ENCODE measurements around the gene DNAJB7. TPM values are rescaled to one million over a fixed set of nuclear protein-coding genes. Genes with fewer than 3 reads are reported as not detected.

DNAJB7 gene
- total and polyA plus RNA-seq, 10 of the 15 experiments (the other 5 are each of a cell fraction or from before 2014, with no cell fraction given) = 0.03 to 0.70 (median 0.29) TPM; not detected in 6

DNA sequence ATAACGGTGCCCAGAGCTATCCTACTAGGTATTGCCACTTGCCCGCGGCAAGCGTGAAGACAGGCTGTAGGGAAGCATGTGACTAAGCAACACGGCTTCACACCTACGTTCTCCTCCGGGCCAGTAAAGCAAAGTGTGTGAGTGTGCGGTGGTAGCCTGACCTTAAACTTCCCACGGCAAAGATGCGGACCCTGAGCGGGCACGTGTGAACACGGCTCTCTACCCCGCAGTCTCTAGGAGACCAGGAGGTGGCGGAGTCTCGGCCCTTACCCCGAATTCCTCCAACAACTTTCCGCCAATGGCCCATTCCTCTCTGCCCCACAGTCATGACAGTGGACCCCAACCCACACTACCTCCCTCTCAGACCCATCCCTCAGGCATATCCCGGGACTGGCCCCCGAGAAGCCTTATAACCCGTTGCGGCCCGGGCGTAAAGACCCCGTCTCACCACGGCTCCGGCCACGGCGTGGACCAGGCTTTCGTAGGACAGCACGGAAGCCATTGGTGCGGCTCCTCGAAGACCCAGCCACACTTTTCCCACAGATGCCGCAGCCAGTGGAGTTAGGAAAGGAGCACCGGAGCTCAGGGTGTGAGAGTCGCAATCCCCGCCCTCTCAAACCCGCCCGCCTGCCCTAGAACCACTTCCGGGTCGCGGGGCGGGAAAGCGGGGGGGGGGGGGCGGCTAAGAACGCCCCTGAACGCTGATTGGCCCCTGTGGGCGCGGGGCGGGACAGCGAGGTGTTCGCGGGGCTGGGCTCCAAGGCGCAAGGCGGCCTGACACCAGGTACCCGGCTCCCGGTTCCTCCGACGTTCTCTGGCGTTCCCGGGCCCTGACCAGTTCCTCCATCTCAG lies 42.9 kb downstream of the DNAJB7 start, which contains the start of gene SLC25A17 (continued):
- peak; percentile 28; the same call in 1 of the 2 replicates for TF ChIP-seq YY1 (IDR thresholded peaks at IDR 0.05; ENCODE audit: low read depth, low read length)
- no peak for TF ChIP-seq ZNF384 (IDR thresholded peaks at IDR 0.05; ENCODE audit: borderline replicate concordance, low read depth, low read length)
- TF ChIP-seq DPF2 (IDR thresholded peaks at IDR 0.05) = no peak
- TF ChIP-seq HDAC6 (IDR thresholded peaks at IDR 0.05; ENCODE audit: unreplicated experiment) = no peak
- peak; percentile 83 for TF ChIP-seq NFYB (IDR thresholded peaks at IDR 0.05; ENCODE audit: insufficient read depth, low read depth, low read length)
- TF ChIP-seq, protein P1, sequence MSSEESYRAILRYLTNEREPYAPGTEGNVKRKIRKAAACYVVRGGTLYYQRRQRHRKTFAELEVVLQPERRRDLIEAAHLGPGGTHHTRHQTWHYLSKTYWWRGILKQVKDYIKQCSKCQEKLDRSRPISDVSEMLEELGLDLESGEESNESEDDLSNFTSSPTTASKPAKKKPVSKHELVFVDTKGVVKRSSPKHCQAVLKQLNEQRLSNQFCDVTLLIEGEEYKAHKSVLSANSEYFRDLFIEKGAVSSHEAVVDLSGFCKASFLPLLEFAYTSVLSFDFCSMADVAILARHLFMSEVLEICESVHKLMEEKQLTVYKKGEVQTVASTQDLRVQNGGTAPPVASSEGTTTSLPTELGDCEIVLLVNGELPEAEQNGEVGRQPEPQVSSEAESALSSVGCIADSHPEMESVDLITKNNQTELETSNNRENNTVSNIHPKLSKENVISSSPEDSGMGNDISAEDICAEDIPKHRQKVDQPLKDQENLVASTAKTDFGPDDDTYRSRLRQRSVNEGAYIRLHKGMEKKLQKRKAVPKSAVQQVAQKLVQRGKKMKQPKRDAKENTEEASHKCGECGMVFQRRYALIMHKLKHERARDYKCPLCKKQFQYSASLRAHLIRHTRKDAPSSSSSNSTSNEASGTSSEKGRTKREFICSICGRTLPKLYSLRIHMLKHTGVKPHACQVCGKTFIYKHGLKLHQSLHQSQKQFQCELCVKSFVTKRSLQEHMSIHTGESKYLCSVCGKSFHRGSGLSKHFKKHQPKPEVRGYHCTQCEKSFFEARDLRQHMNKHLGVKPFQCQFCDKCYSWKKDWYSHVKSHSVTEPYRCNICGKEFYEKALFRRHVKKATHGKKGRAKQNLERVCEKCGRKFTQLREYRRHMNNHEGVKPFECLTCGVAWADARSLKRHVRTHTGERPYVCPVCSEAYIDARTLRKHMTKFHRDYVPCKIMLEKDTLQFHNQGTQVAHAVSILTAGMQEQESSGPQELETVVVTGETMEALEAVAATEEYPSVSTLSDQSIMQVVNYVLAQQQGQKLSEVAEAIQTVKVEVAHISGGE (CRISPR knock-in tag; IDR thresholded peaks at IDR 0.05) = no peak
- TF ChIP-seq, protein P2, sequence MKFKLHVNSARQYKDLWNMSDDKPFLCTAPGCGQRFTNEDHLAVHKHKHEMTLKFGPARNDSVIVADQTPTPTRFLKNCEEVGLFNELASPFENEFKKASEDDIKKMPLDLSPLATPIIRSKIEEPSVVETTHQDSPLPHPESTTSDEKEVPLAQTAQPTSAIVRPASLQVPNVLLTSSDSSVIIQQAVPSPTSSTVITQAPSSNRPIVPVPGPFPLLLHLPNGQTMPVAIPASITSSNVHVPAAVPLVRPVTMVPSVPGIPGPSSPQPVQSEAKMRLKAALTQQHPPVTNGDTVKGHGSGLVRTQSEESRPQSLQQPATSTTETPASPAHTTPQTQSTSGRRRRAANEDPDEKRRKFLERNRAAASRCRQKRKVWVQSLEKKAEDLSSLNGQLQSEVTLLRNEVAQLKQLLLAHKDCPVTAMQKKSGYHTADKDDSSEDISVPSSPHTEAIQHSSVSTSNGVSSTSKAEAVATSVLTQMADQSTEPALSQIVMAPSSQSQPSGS (IDR thresholded peaks at IDR 0.05; ENCODE audit: low read length) = no peak
- TF ChIP-seq ZNF207 (IDR thresholded peaks at IDR 0.05; ENCODE audit: borderline replicate concordance) = no peak; the same call in 1 of the 2 replicates
- peak; percentile 67; the same call in 1 of the 2 replicates for TF ChIP-seq ESRRA (IDR thresholded peaks at IDR 0.05; ENCODE audit: low read length)
- no peak for TF ChIP-seq WRNIP1 (IDR thresholded peaks at IDR 0.05; ENCODE audit: borderline replicate concordance, low read depth, low read length)
- TF ChIP-seq, protein P3, sequence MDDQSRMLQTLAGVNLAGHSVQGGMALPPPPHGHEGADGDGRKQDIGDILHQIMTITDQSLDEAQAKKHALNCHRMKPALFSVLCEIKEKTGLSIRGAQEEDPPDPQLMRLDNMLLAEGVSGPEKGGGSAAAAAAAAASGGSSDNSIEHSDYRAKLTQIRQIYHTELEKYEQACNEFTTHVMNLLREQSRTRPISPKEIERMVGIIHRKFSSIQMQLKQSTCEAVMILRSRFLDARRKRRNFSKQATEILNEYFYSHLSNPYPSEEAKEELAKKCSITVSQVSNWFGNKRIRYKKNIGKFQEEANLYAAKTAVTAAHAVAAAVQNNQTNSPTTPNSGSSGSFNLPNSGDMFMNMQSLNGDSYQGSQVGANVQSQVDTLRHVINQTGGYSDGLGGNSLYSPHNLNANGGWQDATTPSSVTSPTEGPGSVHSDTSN (IDR thresholded peaks at IDR 0.05; ENCODE audit: insufficient replicate concordance, low read depth, low read length) = no peak
- TF ChIP-seq, protein P4, sequence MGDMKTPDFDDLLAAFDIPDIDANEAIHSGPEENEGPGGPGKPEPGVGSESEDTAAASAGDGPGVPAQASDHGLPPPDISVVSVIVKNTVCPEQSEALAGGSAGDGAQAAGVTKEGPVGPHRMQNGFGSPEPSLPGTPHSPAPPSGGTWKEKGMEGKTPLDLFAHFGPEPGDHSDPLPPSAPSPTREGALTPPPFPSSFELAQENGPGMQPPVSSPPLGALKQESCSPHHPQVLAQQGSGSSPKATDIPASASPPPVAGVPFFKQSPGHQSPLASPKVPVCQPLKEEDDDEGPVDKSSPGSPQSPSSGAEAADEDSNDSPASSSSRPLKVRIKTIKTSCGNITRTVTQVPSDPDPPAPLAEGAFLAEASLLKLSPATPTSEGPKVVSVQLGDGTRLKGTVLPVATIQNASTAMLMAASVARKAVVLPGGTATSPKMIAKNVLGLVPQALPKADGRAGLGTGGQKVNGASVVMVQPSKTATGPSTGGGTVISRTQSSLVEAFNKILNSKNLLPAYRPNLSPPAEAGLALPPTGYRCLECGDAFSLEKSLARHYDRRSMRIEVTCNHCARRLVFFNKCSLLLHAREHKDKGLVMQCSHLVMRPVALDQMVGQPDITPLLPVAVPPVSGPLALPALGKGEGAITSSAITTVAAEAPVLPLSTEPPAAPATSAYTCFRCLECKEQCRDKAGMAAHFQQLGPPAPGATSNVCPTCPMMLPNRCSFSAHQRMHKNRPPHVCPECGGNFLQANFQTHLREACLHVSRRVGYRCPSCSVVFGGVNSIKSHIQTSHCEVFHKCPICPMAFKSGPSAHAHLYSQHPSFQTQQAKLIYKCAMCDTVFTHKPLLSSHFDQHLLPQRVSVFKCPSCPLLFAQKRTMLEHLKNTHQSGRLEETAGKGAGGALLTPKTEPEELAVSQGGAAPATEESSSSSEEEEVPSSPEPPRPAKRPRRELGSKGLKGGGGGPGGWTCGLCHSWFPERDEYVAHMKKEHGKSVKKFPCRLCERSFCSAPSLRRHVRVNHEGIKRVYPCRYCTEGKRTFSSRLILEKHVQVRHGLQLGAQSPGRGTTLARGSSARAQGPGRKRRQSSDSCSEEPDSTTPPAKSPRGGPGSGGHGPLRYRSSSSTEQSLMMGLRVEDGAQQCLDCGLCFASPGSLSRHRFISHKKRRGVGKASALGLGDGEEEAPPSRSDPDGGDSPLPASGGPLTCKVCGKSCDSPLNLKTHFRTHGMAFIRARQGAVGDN (IDR thresholded peaks at IDR 0.05) = no peak
- peak; percentile 66; the same call in 1 of the 2 replicates for TF ChIP-seq MTA2 (IDR thresholded peaks at IDR 0.05; ENCODE audit: low read depth)
- no peak for TF ChIP-seq MEF2A (IDR thresholded peaks at IDR 0.05; ENCODE audit: insufficient read depth, low read depth, low read length)
- no peak for TF ChIP-seq BMI1 (IDR thresholded peaks at IDR 0.05; ENCODE audit: borderline replicate concordance)
- peak; percentile 41; the same call in 1 of the 2 replicates for TF ChIP-seq CHD2 (IDR thresholded peaks at IDR 0.05; ENCODE audit: borderline replicate concordance, low read depth, low read length)
- peak; percentile 70 for TF ChIP-seq POLR2A (IDR thresholded peaks at IDR 0.05; ENCODE audit: low read depth, low read length)
